ENCODE measurements around the gene TPCN1.

TPCN1 gene

GRCh38 chr12:113252494-113252893 is 31.2 kb downstream of the TPCN1 start:
- no peaks in the 10 kb centered on the region for H4K20me1 ChIP-seq (ENCODE audit: low read depth, low read length)
- H3K9me3 ChIP-seq (ENCODE audit: insufficient read depth, low read length) = no peaks in the 10 kb centered on the region
- H3K4me3 ChIP-seq (ENCODE audit: insufficient read depth, low read length, poor library complexity, severe bottlenecking) = no peak overlapping the region

DNA sequence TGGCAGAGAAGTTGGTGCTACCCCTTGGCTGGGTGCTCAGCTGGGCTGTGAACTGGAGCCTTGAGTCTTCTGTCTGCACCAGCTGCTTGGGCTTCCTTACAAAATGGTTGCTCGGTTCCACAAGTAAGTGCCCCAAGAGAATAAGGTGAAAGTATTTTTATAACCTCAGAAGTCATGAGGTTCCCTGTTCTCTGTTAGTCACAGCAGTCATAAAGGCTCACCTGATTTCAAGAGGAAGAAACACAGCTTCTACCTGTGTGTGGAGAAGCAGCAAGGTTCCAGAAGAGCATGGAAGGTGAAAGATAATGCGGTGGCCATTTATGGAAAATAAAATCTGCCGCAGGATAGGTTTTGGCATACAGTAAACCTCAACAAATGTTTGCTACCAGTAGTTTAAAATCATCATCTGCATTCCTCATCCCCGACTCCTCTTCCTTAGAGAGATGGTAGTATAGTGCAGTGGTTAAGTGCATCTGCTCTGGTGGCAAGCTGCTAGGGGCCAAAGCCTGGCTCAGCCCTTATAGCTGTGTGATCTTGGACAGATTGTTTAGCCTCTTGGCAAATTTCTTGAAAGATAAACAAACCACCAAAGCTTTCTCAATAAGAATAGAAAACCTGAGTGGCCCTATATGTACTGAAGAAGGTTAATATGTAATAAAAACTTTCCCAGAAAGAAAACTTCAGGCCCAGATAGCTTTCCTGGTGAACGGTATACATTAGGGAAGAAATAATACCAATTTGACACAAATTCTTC is 32.4 kb downstream of the TPCN1 start:
- Histone ChIP-seq H3K36me3 (ENCODE audit: low read length) (peaks cover 10% of the 10 kb centered on the region), H3K27me3 (ENCODE audit: low read length) (no peaks in the 10 kb centered on the region), H2AFZ (ENCODE audit: low read depth, low read length, severe bottlenecking) (no peak overlapping the region), H3K27ac (ENCODE audit: low read depth, low read length) (no peak overlapping the region), H3K4me3 (ENCODE audit: insufficient read depth, low read length, poor library complexity, severe bottlenecking) (no peak overlapping the region), H4K20me1 (ENCODE audit: low read depth, low read length) (no peaks in the 10 kb centered on the region), H3K9me2 (replicated peaks; ENCODE audit: insufficient read depth, low read length) (no peaks in the 10 kb centered on the region), H3K9me3 (ENCODE audit: insufficient read depth, low read length) (no peaks in the 10 kb centered on the region), H3K4me2 (ENCODE audit: low read depth, low read length, poor library complexity, severe bottlenecking) (no peak overlapping the region), H3K9ac (ENCODE audit: low read length) (no peak overlapping the region), H3F3A (ENCODE audit: insufficient read depth) (0 out of 2 replicates have a peak, but pooled peaks cover 12% of the 10 kb centered on the region), H3K79me2 (ENCODE audit: insufficient read depth, low read length) (0 out of 2 replicates have a peak, but pooled peaks cover 15% of the 10 kb centered on the region)
- TF ChIP-seq, protein P1, sequence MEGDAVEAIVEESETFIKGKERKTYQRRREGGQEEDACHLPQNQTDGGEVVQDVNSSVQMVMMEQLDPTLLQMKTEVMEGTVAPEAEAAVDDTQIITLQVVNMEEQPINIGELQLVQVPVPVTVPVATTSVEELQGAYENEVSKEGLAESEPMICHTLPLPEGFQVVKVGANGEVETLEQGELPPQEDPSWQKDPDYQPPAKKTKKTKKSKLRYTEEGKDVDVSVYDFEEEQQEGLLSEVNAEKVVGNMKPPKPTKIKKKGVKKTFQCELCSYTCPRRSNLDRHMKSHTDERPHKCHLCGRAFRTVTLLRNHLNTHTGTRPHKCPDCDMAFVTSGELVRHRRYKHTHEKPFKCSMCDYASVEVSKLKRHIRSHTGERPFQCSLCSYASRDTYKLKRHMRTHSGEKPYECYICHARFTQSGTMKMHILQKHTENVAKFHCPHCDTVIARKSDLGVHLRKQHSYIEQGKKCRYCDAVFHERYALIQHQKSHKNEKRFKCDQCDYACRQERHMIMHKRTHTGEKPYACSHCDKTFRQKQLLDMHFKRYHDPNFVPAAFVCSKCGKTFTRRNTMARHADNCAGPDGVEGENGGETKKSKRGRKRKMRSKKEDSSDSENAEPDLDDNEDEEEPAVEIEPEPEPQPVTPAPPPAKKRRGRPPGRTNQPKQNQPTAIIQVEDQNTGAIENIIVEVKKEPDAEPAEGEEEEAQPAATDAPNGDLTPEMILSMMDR (IDR thresholded peaks at IDR 0.05; ENCODE audit: insufficient read depth, low read length, poor library complexity, severe bottlenecking) = no peak
- TF ChIP-seq EZH2phosphoT487 (conservative IDR thresholded peaks at IDR 0.05; ENCODE audit: low read length) = no peak

More at GRCh38 chr12:113252494-113252893, 31.2 kb downstream of the TPCN1 start:
- H3K4me2 ChIP-seq (ENCODE audit: low read depth, low read length, poor library complexity, severe bottlenecking) = no peak overlapping the region
- H3K9me2 ChIP-seq (replicated peaks; ENCODE audit: insufficient read depth, low read length) = no peaks in the 10 kb centered on the region
- H3K9ac ChIP-seq (ENCODE audit: low read length) = no peak overlapping the region
- H3K79me2 ChIP-seq (ENCODE audit: insufficient read depth, low read length) = 0 out of 2 replicates have a peak, but pooled peaks cover 15% of the 10 kb centered on the region
- no peak overlapping the region for H3K27ac ChIP-seq (ENCODE audit: low read depth, low read length)
- no peaks in the 10 kb centered on the region for H3K27me3 ChIP-seq (ENCODE audit: low read length)
- H3K36me3 ChIP-seq (ENCODE audit: low read length) = peaks cover 10% of the 10 kb centered on the region
- H2AFZ ChIP-seq (ENCODE audit: low read depth, low read length, severe bottlenecking) = no peak overlapping the region
- H3F3A ChIP-seq (ENCODE audit: insufficient read depth) = 0 out of 2 replicates have a peak, but pooled peaks cover 12% of the 10 kb centered on the region
- TF ChIP-seq, protein P1 (IDR thresholded peaks at IDR 0.05; ENCODE audit: insufficient read depth, low read length, poor library complexity, severe bottlenecking) = no peak
- no peak for TF ChIP-seq EZH2phosphoT487 (conservative IDR thresholded peaks at IDR 0.05; ENCODE audit: low read length)

DNA sequence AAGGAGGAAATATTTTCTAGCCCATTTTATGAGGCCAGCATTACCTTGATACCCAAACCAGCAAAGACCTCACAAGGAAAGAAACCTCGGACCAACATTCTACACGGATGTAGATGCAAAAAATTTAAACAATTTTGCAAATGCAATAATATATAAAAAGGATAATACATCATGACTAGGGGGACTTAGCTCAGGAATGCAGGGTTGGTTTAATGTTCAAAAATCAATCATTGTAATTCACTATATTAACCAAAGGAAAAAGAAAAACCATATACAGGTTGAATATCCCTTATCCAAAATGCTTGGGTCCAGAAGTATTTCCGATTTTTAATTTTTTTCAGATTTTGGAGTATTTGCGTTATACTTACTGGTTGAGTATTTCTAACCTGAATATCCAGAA is 33.0 kb downstream of the TPCN1 start:
- Histone ChIP-seq H2AFZ (ENCODE audit: low read depth, low read length, severe bottlenecking) (no peak overlapping the region), H3K27ac (ENCODE audit: low read depth, low read length) (no peak overlapping the region), H3K27me3 (ENCODE audit: low read length) (no peaks in the 10 kb centered on the region), H3F3A (ENCODE audit: insufficient read depth) (0 out of 2 replicates have a peak, but pooled peaks cover 12% of the 10 kb centered on the region), H4K20me1 (ENCODE audit: low read depth, low read length) (no peaks in the 10 kb centered on the region), H3K9me3 (ENCODE audit: insufficient read depth, low read length) (no peaks in the 10 kb centered on the region), H3K9me2 (replicated peaks; ENCODE audit: insufficient read depth, low read length) (no peaks in the 10 kb centered on the region), H3K9ac (ENCODE audit: low read length) (no peak overlapping the region), H3K79me2 (ENCODE audit: insufficient read depth, low read length) (0 out of 2 replicates have a peak, but pooled peaks cover 12% of the 10 kb centered on the region), H3K4me2 (ENCODE audit: low read depth, low read length, poor library complexity, severe bottlenecking) (no peak overlapping the region), H3K4me3 (ENCODE audit: insufficient read depth, low read length, poor library complexity, severe bottlenecking) (no peak overlapping the region), H3K36me3 (ENCODE audit: low read length) (peaks cover 10% of the 10 kb centered on the region)
- TF ChIP-seq, protein P1 (IDR thresholded peaks at IDR 0.05; ENCODE audit: insufficient read depth, low read length, poor library complexity, severe bottlenecking) = no peak
- no peak for TF ChIP-seq EZH2phosphoT487 (conservative IDR thresholded peaks at IDR 0.05; ENCODE audit: low read length)
